Measurements from ENCODE around the gene TUBGCP6. TPM values are rescaled to one million over a fixed set of nuclear protein-coding genes. Genes with fewer than 3 reads are reported as not detected.

Gene TUBGCP6
- total and polyA plus RNA-seq, 2 experiments from 2014 or later: 18.6 to 47.1 TPM

GRCh38 chr22:50289151-50289941, 44.5 kb upstream of the TUBGCP6 start:
- Histone ChIP-seq H2AFZ (no peak overlapping the region), H3K36me3 (ENCODE audit: insufficient read depth) (no peaks in the 10 kb centered on the region), H3K4me1 (ENCODE audit: insufficient read depth) (peaks cover 16% of the 10 kb centered on the region), H3K27ac (ENCODE audit: low read depth) (no peak overlapping the region), H3K4me3 (no peak overlapping the region), H3K4me2 (no peak overlapping the region), H3F3A (replicated peaks; ENCODE audit: low read depth) (no peaks in the 10 kb centered on the region), H3K79me2 (replicated peaks; ENCODE audit: insufficient read depth) (peaks cover 18% of the 10 kb centered on the region), H4K20me1 (replicated peaks; ENCODE audit: insufficient read depth) (no peaks in the 10 kb centered on the region; the same call in 1 of the 2 replicates), H3K9me2 (ENCODE audit: insufficient read depth) (no peaks in the 10 kb centered on the region), H3K27me3 (ENCODE audit: insufficient read depth) (no peaks in the 10 kb centered on the region)
- DNase-seq (ENCODE audit: low spot score) (no peak), ATAC-seq (no peak)
- TF ChIP-seq NANOG (IDR thresholded peaks at IDR 0.05; ENCODE audit: borderline replicate concordance) (no peak), REST (IDR thresholded peaks at IDR 0.05; ENCODE audit: unreplicated experiment) (no peak)
- Mint-ChIP-seq H3K4me1 (peaks cover 11% of the 10 kb centered on the region), H3K27me3 (ENCODE audit: insufficient read depth, low read depth, poor library complexity) (peaks cover 10% of the 10 kb centered on the region), H3K27ac (no peak overlapping the region), H3K4me3 (no peak overlapping the region), H3K9me3 (no peaks in the 10 kb centered on the region; the same call in 2 of the 3 replicates), H3K36me3 (ENCODE audit: low read depth) (peaks cover 15% of the 10 kb centered on the region)

GRCh38 chr22:50287731-50288130, 42.9 kb upstream of the TUBGCP6 start:
- peaks cover 15% of the 10 kb centered on the region for H3K79me2 ChIP-seq (replicated peaks; ENCODE audit: insufficient read depth)
- H3K4me1 ChIP-seq (ENCODE audit: insufficient read depth): peaks cover 4% of the 10 kb centered on the region; the same call in 1 of the 2 replicates
- H3K27me3 ChIP-seq (ENCODE audit: insufficient read depth): no peaks in the 10 kb centered on the region
- Mint-ChIP-seq H3K9me3 (no peaks in the 10 kb centered on the region; the same call in 2 of the 3 replicates), H3K27ac (no peak overlapping the region), H3K4me1 (peaks cover 5% of the 10 kb centered on the region), H3K27me3 (ENCODE audit: insufficient read depth, low read depth, poor library complexity) (peaks cover 6% of the 10 kb centered on the region), H3K4me3 (no peak overlapping the region), H3K36me3 (ENCODE audit: low read depth) (peaks cover 18% of the 10 kb centered on the region)
- H3K4me2 ChIP-seq: no peak overlapping the region
- H3K36me3 ChIP-seq (ENCODE audit: insufficient read depth): no peaks in the 10 kb centered on the region
- no peak for DNase-seq (ENCODE audit: low spot score)
- no peaks in the 10 kb centered on the region for H3K9me2 ChIP-seq (ENCODE audit: insufficient read depth)
- no peaks in the 10 kb centered on the region for H4K20me1 ChIP-seq (replicated peaks; ENCODE audit: insufficient read depth)
- no peaks in the 10 kb centered on the region for H3F3A ChIP-seq (replicated peaks; ENCODE audit: low read depth)
- ATAC-seq: no peak
- no peak overlapping the region for H3K27ac ChIP-seq (ENCODE audit: low read depth)
- no peak overlapping the region for H2AFZ ChIP-seq
- H3K4me3 ChIP-seq: no peak overlapping the region
- TF ChIP-seq NANOG (IDR thresholded peaks at IDR 0.05; ENCODE audit: borderline replicate concordance) (no peak), REST (IDR thresholded peaks at IDR 0.05; ENCODE audit: unreplicated experiment) (no peak), ZNF462 (CRISPR knock-in tag; IDR thresholded peaks at IDR 0.05) (no peak)
